PC-9 (cell line): Measurements from ENCODE around the gene RADIL. TPM values are rescaled to one million over a fixed set of nuclear protein-coding genes. Genes with fewer than 3 reads are reported as not detected.

Experiments
- BruUV-seq: library from RNA; stranded (reverse); fragments of 400-500 nt; replicated peaks from 2 replicates; lab custom pipeline; 2021; lab: Mats Ljungman, UMichigan
- CTCF ChIA-PET: fragments of 300-600 bp; sonication (Branson Sonifier 250); formaldehyde crosslinking; loops from one replicate; lab custom pipeline; 2022; ENCODE audit warnings: antibody characterized with exemption; lab: Charles Lee
- POLR2A ChIA-PET: fragments of 300-600 bp; sonication (Branson Sonifier 250); formaldehyde crosslinking; loops from one replicate; lab custom pipeline; 2022; ENCODE audit warnings: antibody characterized with exemption; ENCODE audit not compliant: unreplicated experiment; lab: Charles Lee
- DNase-seq, 2 experiments: peaks; one replicate each; pipeline versions ENCODE4 v3.0.0 to v3.0.0-alpha.2; 2015 to 2022; ENCODE audit warnings: mixed read lengths in 1 of 2
- H2AFZ ChIP-seq: fragments of 200-600 bp; sonication (generic); 2 replicates; pipeline ENCODE4 v1.8.1; 2017; ENCODE audit warnings: antibody characterized with exemption
- H3F3A ChIP-seq: fragments of 200-600 bp; sonication (generic); 2 replicates; pipeline ENCODE4 v1.8.1; 2017; ENCODE audit warnings: antibody characterized with exemption, mild to moderate bottlenecking, low read depth; ENCODE audit not compliant: insufficient read depth
- H3K27ac ChIP-seq: fragments of 200-600 bp; sonication (generic); 2 replicates; pipeline ENCODE4 v1.6.1; 2016; ENCODE audit warnings: mixed run types
- H3K27me3 ChIP-seq: fragments of 200-600 bp; sonication (generic); 2 replicates; pipeline ENCODE4 v1.6.1; 2016; ENCODE audit warnings: low read depth, mixed run types; ENCODE audit not compliant: insufficient read depth
- H3K36me3 ChIP-seq: fragments of 200-600 bp; sonication (generic); 2 replicates; pipeline ENCODE4 v1.6.1; 2016; ENCODE audit warnings: low read depth, mixed run types
- H3K4me1 ChIP-seq: fragments of 200-600 bp; sonication (generic); replicated peaks from 2 replicates; pipeline ENCODE4 v1.6.1; 2016; ENCODE audit warnings: mixed run types; ENCODE audit not compliant: insufficient read depth
- H3K4me2 ChIP-seq: fragments of 200-600 bp; sonication (generic); 2 replicates; pipeline ENCODE4 v1.6.1; 2017; ENCODE audit warnings: mixed run types
- H3K4me3 ChIP-seq: fragments of 200-600 bp; sonication (generic); 2 replicates; pipeline ENCODE4 v1.6.1; 2016; ENCODE audit warnings: mixed run types
- H3K79me2 ChIP-seq: fragments of 200-600 bp; sonication (generic); 2 replicates; pipeline ENCODE4 v1.6.1; 2017; ENCODE audit warnings: low read depth, mixed run types
- H3K9me2 ChIP-seq: fragments of 200-600 bp; sonication (generic); 2 replicates; pipeline ENCODE4 v1.8.1; 2017; ENCODE audit warnings: mild to moderate bottlenecking; ENCODE audit not compliant: insufficient read depth
- H3K9me3 ChIP-seq: fragments of 200-600 bp; sonication (generic); 2 replicates; pipeline ENCODE4 v1.8.1; 2016; ENCODE audit warnings: low read depth; ENCODE audit not compliant: insufficient read depth
- H4K20me1 ChIP-seq: fragments of 200-600 bp; sonication (generic); 2 replicates; pipeline ENCODE4 v1.8.1; 2017; ENCODE audit not compliant: insufficient read depth
- CTCF ChIP-seq: fragments of 200-600 bp; sonication (generic); conservative IDR thresholded peaks from 2 replicates; pipeline ENCODE4 v1.6.1; 2017; ENCODE audit warnings: mixed run types, antibody characterized with exemption, mild to moderate bottlenecking, moderate library complexity
- EZH2 ChIP-seq: fragments of 200-600 bp; sonication (generic); IDR thresholded peaks from 2 replicates; pipeline ENCODE4 v1.8.0; 2017; ENCODE audit warnings: antibody characterized with exemption, low read depth
- intact Hi-C: fragments of 100-400 bp; cut with micrococcal nuclease; formaldehyde crosslinking; loops from one replicate; pipeline ENCODE4 v1.10.0; 2022; ENCODE audit not compliant: unreplicated experiment
- total RNA-seq: library from RNA; stranded (reverse); gene quantifications from 2 replicates; pipeline ENCODE4 v1.2.3, GENCODE V29; 2021

Gene RADIL
- total RNA-seq, 1 experiment from 2014 or later: 0.35 TPM

GRCh38 chr7:4791738-4792536, 91.6 kb downstream of the RADIL start:
- H3K4me1 ChIP-seq: peaks cover 7% of the 10 kb centered on the region; the same call in 1 of the 2 replicates
- 0 out of 2 replicates have a peak, but pooled peaks cover 6% of the 10 kb centered on the region for H3F3A ChIP-seq
- no peaks in the 10 kb centered on the region for H3K9me3 ChIP-seq
- POLR2A ChIA-PET: no interaction called here
- peak; percentile 45 for TF ChIP-seq CTCF
- no peak for TF ChIP-seq EZH2
- H3K36me3 ChIP-seq: no peaks in the 10 kb centered on the region
- CTCF ChIA-PET: no interaction called here
- no peak overlapping the region for H3K4me3 ChIP-seq
- H3K9me2 ChIP-seq: no peaks in the 10 kb centered on the region
- no peak overlapping the region for H3K27ac ChIP-seq
- intact Hi-C loops: no loop called here
- H3K27me3 ChIP-seq: no peaks in the 10 kb centered on the region
- H3K4me2 ChIP-seq: no peak overlapping the region
- no TSS peak for BruUV-seq
- no peak for DNase-seq
- H3K79me2 ChIP-seq: no peaks in the 10 kb centered on the region
- no peak overlapping the region for H2AFZ ChIP-seq
- peaks cover 10% of the 10 kb centered on the region; the same call in 1 of the 2 replicates for H4K20me1 ChIP-seq

GRCh38 chr7:4791101-4791737, 92.3 kb downstream of the RADIL start:
- Histone ChIP-seq H3F3A (0 out of 2 replicates have a peak, but pooled peaks cover under 1% of the 10 kb centered on the region), H3K79me2 (no peaks in the 10 kb centered on the region), H3K27me3 (no peaks in the 10 kb centered on the region), H2AFZ (no peak overlapping the region), H3K4me3 (no peak overlapping the region), H4K20me1 (peaks cover 10% of the 10 kb centered on the region; the same call in 1 of the 2 replicates), H3K9me2 (no peaks in the 10 kb centered on the region), H3K4me1 (peaks cover 7% of the 10 kb centered on the region; the same call in 1 of the 2 replicates), H3K4me2 (no peak overlapping the region), H3K9me3 (no peaks in the 10 kb centered on the region), H3K36me3 (no peaks in the 10 kb centered on the region), H3K27ac (no peak overlapping the region)
- ChIA-PET CTCF (no interaction called here), POLR2A (no interaction called here)
- no peak for TF ChIP-seq EZH2
- no peak for TF ChIP-seq CTCF
- BruUV-seq: no TSS peak
- intact Hi-C loops: no loop called here
- no peak for DNase-seq

- Histone ChIP-seq H3K9me2 (no peaks in the 10 kb centered on the region), H3K27ac (no peak overlapping the region), H3K4me2 (no peak overlapping the region), H2AFZ (no peak overlapping the region), H3K36me3 (no peaks in the 10 kb centered on the region), H3K27me3 (no peaks in the 10 kb centered on the region), H3K79me2 (no peaks in the 10 kb centered on the region), H3F3A (no peaks in the 10 kb centered on the region), H3K4me3 (no peak overlapping the region), H3K9me3 (no peaks in the 10 kb centered on the region), H3K4me1 (peaks cover 7% of the 10 kb centered on the region; the same call in 1 of the 2 replicates), H4K20me1 (peaks cover 10% of the 10 kb centered on the region; the same call in 1 of the 2 replicates)
- ChIA-PET CTCF (no interaction called here), POLR2A (no interaction called here)
- DNase-seq: no peak
- TF ChIP-seq CTCF: no peak
- TF ChIP-seq EZH2: no peak
- intact Hi-C loops: no loop called here
- BruUV-seq: no TSS peak
Measured at GRCh38 chr7:4790516-4790991, 93.0 kb downstream of the RADIL start.
